ENCODE measurements around the gene RAB35. TPM values are rescaled to one million over a fixed set of nuclear protein-coding genes. Genes with fewer than 3 reads are reported as not detected.

Gene RAB35
- 34.6 and 35.7 TPM in 2 replicates for total RNA-seq

DNA sequence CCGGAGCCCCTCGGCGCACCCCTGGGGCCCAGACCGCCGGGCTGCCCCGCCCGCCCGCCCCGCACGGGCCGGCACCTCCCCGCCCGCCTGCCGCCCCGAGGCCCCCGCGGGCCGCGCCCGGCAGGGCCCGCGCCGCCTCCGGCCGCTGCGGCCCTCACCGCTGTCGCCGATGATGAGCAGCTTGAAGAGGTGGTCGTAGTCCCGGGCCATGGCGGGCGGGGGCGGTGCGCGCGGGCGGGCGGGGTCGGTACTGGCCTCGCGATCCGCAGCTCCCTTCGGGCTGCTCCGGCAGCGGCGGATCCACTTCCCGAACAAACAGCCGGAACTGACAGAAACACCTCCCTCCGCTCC is at the start of gene RAB35:
TSS of gene RAB35 (minus strand) at position 313 of the 351 bp plus-strand sequence. CDS start at position 210, 103 bp downstream.

Other genes starting within 250 kb of the RAB35 start
- 22.8 and 26.8 TPM in 2 replicates for gene CIT, start 239.4 kb downstream of the RAB35 start, total RNA-seq
- not detected in 2 replicates for gene BICDL1, start 127.5 kb downstream of the RAB35 start, total RNA-seq
- gene GCN1, start 78.0 kb upstream of the RAB35 start, total RNA-seq = 68.3 and 74.4 TPM in 2 replicates
- 5,194 and 5,943 TPM in 2 replicates for gene RPLP0, start 84.4 kb upstream of the RAB35 start, total RNA-seq
- gene PXN, start 149.0 kb upstream of the RAB35 start, total RNA-seq = 129 and 139 TPM in 2 replicates
- under 0.01 TPM in 1 of 2 replicates, not detected in the other for gene RNU4-2, start 175.2 kb upstream of the RAB35 start, total RNA-seq
- under 0.01 TPM in 1 of 2 replicates, not detected in the other for gene RNU4-1, start 176.5 kb upstream of the RAB35 start, total RNA-seq
- under 0.01 and 0.35 TPM in 2 replicates for gene SIRT4, start 185.6 kb upstream of the RAB35 start, total RNA-seq
- gene PLA2G1B, start 211.0 kb upstream of the RAB35 start, total RNA-seq = not detected in 2 replicates

All from myometrial cell (primary cell).